ENCODE results near the gene PNPLA8.
"Not testable (repeated sequence)": the region's sequence is repeated elsewhere in the genome, so short reads cannot be mapped to it uniquely, and the experiment has no call there.

PNPLA8 gene, protein sequence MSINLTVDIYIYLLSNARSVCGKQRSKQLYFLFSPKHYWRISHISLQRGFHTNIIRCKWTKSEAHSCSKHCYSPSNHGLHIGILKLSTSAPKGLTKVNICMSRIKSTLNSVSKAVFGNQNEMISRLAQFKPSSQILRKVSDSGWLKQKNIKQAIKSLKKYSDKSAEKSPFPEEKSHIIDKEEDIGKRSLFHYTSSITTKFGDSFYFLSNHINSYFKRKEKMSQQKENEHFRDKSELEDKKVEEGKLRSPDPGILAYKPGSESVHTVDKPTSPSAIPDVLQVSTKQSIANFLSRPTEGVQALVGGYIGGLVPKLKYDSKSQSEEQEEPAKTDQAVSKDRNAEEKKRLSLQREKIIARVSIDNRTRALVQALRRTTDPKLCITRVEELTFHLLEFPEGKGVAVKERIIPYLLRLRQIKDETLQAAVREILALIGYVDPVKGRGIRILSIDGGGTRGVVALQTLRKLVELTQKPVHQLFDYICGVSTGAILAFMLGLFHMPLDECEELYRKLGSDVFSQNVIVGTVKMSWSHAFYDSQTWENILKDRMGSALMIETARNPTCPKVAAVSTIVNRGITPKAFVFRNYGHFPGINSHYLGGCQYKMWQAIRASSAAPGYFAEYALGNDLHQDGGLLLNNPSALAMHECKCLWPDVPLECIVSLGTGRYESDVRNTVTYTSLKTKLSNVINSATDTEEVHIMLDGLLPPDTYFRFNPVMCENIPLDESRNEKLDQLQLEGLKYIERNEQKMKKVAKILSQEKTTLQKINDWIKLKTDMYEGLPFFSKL

DNA sequence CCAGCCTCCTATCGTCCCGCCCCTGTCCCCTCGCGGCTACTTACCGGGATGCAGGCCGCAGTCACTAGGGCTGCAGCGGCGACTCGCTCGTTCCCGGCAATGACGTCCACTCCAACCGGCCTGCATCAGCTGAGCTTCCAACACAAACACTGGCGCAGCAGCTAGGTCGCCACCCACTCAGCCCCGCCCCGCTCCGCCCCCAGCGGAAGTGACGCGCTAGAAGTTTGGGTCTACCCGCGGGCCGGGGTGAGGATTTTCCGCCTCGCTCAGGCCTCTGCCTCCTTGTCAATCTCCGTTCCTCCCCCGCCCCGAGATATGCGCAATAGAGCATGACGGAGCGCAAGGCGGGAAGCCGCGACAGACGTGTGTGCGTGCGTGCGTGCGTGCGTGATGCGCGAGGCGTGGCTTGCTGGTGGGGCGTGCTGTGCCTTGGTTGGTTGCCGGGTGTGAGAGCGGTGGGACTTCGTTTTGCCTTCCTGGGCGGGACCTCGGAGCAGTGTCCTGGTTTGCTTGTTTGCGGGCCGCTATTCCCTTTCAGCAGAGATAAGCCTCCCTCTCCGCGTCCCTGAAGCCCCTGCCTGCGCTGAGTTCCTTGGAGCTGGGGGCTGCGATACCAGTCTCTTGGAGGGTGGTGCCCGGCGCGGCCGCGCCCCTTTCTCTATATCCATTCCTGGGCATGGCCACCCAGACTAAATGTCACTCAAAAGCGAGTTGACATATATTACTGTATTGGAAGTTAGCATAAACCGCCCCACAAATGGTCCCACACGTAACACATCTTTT lies at the start of gene PNPLA8:
PNPLA8 (minus strand) TSS at position 151 of the 783 bp plus-strand sequence. CDS start 10,644 bp downstream, outside the sequence.
- DNase-seq (ENCODE audit: low read depth, low spot score): peak; percentile 98

GRCh38 chr7:108575156-108575555 lies 49.2 kb upstream of the PNPLA8 start:
- no peak for DNase-seq (ENCODE audit: low read depth, low spot score)

GRCh38 chr7:108572480-108572879 lies 46.5 kb upstream of the PNPLA8 start:
- DNase-seq (ENCODE audit: low read depth, low spot score): no peak

GRCh38 chr7:108570146-108570755 lies 44.3 kb upstream of the PNPLA8 start:
- no peak for DNase-seq (ENCODE audit: low read depth, low spot score)

DNA sequence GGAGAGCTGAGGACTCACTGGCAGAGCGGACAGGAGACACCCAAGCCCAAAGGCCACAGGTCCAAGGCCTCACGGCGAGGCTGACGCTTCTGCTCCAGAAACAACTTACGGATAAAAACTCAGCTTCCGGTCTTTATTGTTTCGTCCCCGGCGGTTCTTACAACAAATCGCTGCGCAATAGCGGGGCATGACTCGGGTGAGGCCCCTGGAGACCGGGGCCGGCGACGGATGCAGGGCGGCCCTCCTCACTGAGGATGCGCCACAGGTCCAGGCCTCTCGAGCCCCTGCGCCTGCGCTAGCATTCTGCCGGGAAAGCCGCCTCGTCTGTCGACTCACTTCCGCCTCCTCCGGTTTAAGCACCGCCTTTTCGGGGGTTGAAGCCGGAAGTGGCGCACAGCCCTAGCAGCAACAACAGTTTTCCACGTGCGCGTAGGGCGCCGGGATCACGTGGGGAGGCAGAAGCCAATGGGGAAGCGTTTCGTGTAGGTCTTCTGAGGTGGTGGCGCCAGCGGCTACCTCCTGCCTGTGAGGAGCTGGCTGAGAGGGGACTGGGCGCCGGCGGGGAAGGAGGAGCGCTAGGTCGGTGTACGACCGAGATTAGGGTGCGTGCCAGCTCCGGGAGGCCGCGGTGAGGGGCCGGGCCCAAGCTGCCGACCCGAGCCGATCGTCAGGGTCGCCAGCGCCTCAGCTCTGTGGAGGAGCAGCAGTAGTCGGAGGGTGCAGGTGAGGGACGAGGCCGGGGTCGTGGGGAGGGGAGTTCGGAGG lies 43.6 kb upstream of the PNPLA8 start, which contains the start of the genes DNAJB9 and THAP5:
DNAJB9 (plus strand) TSS at position 494 of the 765 bp plus-strand sequence. CDS start 1,853 bp downstream, outside the sequence.
THAP5 (minus strand) TSS at position 326 of the 765 bp plus-strand sequence; CDS start at position 189, 137 bp downstream.
- DNase-seq (ENCODE audit: low read depth, low spot score): peak; percentile 99

GRCh38 chr7:108568801-108569380 lies 43.0 kb upstream of the PNPLA8 start:
- no peak for DNase-seq (ENCODE audit: low read depth, low spot score)

- DNase-seq (ENCODE audit: low read depth, low spot score): no peak
Observed at GRCh38 chr7:108565987-108566386, 40.1 kb upstream of the PNPLA8 start.

GRCh38 chr7:108561047-108561619 lies 35.2 kb upstream of the PNPLA8 start:
- no peak for DNase-seq (ENCODE audit: low read depth, low spot score)

DNA sequence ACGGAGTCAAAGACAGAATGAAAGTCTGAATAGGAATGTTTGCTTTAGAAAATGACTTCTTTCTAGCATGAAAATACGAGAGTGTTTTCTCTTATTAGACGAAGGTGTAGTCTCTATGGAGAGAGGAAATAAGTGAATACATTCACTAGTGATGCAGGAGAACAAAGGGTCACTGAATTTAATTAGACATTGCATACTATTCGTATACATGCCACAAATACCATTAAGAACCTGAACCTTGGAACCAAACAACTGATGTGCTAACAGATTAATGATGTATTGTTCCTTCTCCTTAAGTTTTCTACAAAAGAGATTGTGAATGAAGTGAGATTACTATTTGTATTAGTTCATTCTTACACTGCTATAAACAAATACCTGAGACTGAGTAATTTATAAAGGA lies 33.3 kb upstream of the PNPLA8 start:
- DNase-seq (ENCODE audit: low read depth, low spot score): no peak

GRCh38 chr7:108557617-108558016 lies 31.7 kb upstream of the PNPLA8 start:
- DNase-seq (ENCODE audit: low read depth, low spot score): no peak

DNA sequence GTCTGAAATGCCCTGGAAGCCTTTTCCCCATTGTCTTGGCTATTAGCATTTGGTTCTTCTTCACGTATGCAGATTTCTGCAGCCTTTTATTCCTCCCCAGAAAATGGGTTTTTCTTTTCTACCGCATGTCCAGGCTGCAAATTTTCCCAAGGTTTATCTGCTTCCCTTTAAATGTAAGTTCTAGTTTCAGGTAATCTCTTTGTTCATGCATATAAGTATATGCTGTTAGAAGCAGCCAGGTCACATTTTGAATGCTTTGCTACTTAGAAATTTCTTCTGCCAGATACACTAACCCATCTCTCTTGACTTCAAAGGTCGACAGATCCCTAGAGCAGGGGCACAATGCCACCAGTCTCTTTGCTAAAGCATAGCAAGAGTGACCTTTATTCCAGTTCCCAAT lies 31.3 kb upstream of the PNPLA8 start:
- DNase-seq (ENCODE audit: low read depth, low spot score): no peak

DNA sequence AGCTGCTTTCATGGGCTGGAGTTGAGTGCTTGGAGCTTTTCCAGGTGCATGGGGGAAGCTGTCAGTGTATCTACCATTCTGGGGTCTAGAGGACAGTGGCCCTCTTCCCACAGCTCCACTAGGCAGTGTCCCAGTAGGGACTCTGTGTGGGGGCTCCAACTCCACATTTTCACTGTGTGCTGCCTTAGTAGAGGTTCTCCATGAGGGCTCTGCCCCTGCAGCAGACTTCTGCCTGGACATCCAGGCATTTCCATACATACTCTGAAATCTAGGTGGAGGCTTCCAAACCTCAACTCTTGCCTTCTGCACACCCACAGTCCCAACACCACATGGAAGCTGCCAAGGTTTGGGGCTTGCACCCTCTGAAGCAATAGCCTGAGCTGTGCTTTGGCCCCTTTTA lies 30.7 kb upstream of the PNPLA8 start:
- not testable (repeated sequence) for DNase-seq (ENCODE audit: low read depth, low spot score)

GRCh38 chr7:108548141-108548896 lies 22.4 kb upstream of the PNPLA8 start:
- DNase-seq (ENCODE audit: low read depth, low spot score): not testable (repeated sequence)

GRCh38 chr7:108541478-108541877 lies 15.5 kb upstream of the PNPLA8 start:
- no peak for DNase-seq (ENCODE audit: low read depth, low spot score)

GRCh38 chr7:108538685-108539084 lies 12.8 kb upstream of the PNPLA8 start:
- not testable (repeated sequence) for DNase-seq (ENCODE audit: low read depth, low spot score)

- DNase-seq (ENCODE audit: low read depth, low spot score): not testable (repeated sequence)
Observed at GRCh38 chr7:108538236-108538635, 12.3 kb upstream of the PNPLA8 start.

DNA sequence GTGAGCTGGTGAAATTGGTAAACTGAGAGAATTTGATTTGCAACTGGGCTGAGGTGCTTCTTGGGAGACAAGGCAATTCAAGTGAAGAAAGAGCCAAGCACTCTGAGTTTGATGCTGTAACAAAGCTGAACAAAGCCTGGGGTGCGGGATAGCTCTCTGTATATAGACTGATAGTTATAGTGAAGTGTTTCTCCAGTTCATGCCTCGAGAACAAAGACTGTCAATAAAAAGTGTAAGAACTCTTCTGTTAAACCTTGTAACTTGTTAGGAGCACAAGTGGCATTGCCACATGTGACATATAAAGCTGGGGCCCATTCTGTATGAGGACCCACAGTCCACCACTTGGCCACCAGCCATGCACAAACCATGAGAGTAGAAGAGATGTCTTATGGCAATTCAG lies 11.3 kb upstream of the PNPLA8 start:
- DNase-seq (ENCODE audit: low read depth, low spot score): no peak

- DNase-seq (ENCODE audit: low read depth, low spot score): no peak
Observed at GRCh38 chr7:108535744-108536143, 9.8 kb upstream of the PNPLA8 start.

DNA sequence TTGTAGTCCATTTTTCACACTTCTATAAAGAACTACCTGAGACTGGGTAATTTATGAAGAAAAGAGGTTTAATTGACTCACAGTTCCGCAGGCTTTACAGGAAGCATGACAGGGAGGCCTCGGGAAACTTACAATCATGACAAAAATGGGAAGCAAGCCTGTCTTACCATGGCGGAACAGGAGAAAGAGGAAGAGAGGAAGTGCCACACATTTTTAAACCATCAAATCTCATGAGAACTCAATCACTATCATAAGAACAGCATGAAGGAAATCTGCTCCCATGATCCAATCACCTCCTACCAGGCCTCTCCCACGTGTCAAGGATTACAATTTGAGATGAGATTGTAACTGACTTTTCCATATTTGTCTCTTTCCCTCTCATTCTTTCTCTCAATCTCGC lies 9.3 kb upstream of the PNPLA8 start:
- DNase-seq (ENCODE audit: low read depth, low spot score): no peak
